H1 (cell line): ENCODE results near the gene GAR1. TPM values are rescaled to one million over a fixed set of nuclear protein-coding genes. Genes with fewer than 3 reads are reported as not detected.

Source experiments
- CTCF ChIA-PET: fragments of 300-600 bp; sonication (Branson Sonifier 250); formaldehyde crosslinking; loops from one replicate; lab custom pipeline; 2021; ENCODE audit not compliant: partially characterized antibody; lab: Charles Lee
- POLR2A ChIA-PET: fragments of 300-600 bp; sonication (Branson Sonifier 250); formaldehyde crosslinking; loops from one replicate; lab custom pipeline; 2021; ENCODE audit warnings: inconsistent platforms; ENCODE audit not compliant: partially characterized antibody; lab: Charles Lee
- DNase-seq, 2 experiments: peaks; one replicate each; pipeline versions ENCODE4 v3.0.0 to v3.0.0-alpha.2; 2010 to 2022; ENCODE audit warnings: low spot score in 2 of 2, low read depth in 1 of 2, mixed read lengths in 1 of 2
- FAIRE-seq: peaks from 2 replicates; lab custom pipeline; 2011; peaks lifted over from hg19 to GRCh38; lab: Jason Lieb, UNC
- H2AFZ ChIP-seq: 2 replicates; pipeline ENCODE4 v1.8.1; 2012; ENCODE audit warnings: low read length, inconsistent platforms
- H2AK5ac ChIP-seq: 2 replicates; pipeline ENCODE4 v1.6.1; 2013; ENCODE audit warnings: low read depth, low read length
- H2BK120ac ChIP-seq: replicated peaks from 2 replicates; pipeline ENCODE3; 2013; ENCODE audit warnings: low read depth, low read length, inconsistent platforms
- H2BK12ac ChIP-seq: 2 replicates; pipeline ENCODE4 v1.6.1; 2013; ENCODE audit warnings: low read depth, low read length
- H2BK15ac ChIP-seq: 2 replicates; pipeline ENCODE4 v1.6.1; 2013; ENCODE audit warnings: low read length
- H2BK20ac ChIP-seq: 2 replicates; pipeline ENCODE4 v1.6.1; 2013; ENCODE audit warnings: low read length
- H2BK5ac ChIP-seq: 2 replicates; pipeline ENCODE4 v1.6.1; 2013; ENCODE audit warnings: low read depth, low read length
- H3K14ac ChIP-seq: 2 replicates; pipeline ENCODE4 v1.6.1; 2013; ENCODE audit warnings: inconsistent platforms; ENCODE audit not compliant: insufficient read length
- H3K18ac ChIP-seq: 2 replicates; pipeline ENCODE4 v1.6.1; 2013; ENCODE audit warnings: low read length; ENCODE audit errors: extremely low read depth
- H3K23ac ChIP-seq: 2 replicates; pipeline ENCODE4 v1.6.1; 2013; ENCODE audit warnings: inconsistent platforms; ENCODE audit not compliant: insufficient read length
- H3K23me2 ChIP-seq: 2 replicates; pipeline ENCODE4 v1.6.1; 2013; ENCODE audit warnings: low read depth, low read length
- H3K27ac ChIP-seq: 2 replicates; pipeline ENCODE4 v1.6.1; 2011; ENCODE audit warnings: low read depth, low read length, inconsistent platforms
- H3K27me3 ChIP-seq, 4 experiments: replicated peaks in 1 of 4; 1 replicate in 1 of 4; 2 replicates in 3 of 4; pipeline versions ENCODE4 v1.6.1 to v1.8.1; 2011 to 2013; ENCODE audit warnings: low read length in 3 of 4, mild to moderate bottlenecking in 3 of 4, inconsistent platforms in 2 of 4, mixed read lengths in 2 of 4, moderate library complexity in 1 of 4; ENCODE audit not compliant: control insufficient read depth in 3 of 4, insufficient read depth in 3 of 4; ENCODE audit errors: extremely low read depth in 1 of 4
- H3K36me3 ChIP-seq, 4 experiments: 2 replicates each; pipeline versions ENCODE4 v1.6.1 to v1.8.1; 2011 to 2013; ENCODE audit warnings: mild to moderate bottlenecking in 4 of 4, low read length in 3 of 4, moderate library complexity in 2 of 4, control low read depth in 1 of 4, inconsistent platforms in 1 of 4; ENCODE audit not compliant: insufficient read depth in 4 of 4, control insufficient read depth in 2 of 4
- H3K4ac ChIP-seq: replicated peaks from 2 replicates; pipeline ENCODE3; 2013; ENCODE audit warnings: low read length, low read depth, mixed read lengths, inconsistent platforms; ENCODE audit not compliant: insufficient read length
- H3K4me1 ChIP-seq, 4 experiments: replicated peaks in 1 of 4; 1 replicate in 1 of 4; 2 replicates in 3 of 4; pipeline versions ENCODE4 v1.6.1 to v1.8.1; 2011 to 2013; ENCODE audit warnings: low read length in 3 of 4, inconsistent platforms in 2 of 4, mixed read lengths in 1 of 4; ENCODE audit not compliant: insufficient read depth in 4 of 4, control insufficient read depth in 3 of 4
- H3K4me2 ChIP-seq, 2 experiments: 2 replicates each; pipeline versions ENCODE4 v1.6.1 to v1.8.1; 2011 to 2013; ENCODE audit warnings: low read depth in 2 of 2, low read length in 2 of 2, control low read depth in 1 of 2, inconsistent platforms in 1 of 2, mild to moderate bottlenecking in 1 of 2; ENCODE audit not compliant: insufficient read depth in 1 of 2
- H3K4me3 ChIP-seq, 4 experiments: fragments of 200-600, 300-600 bp in 1 of 4; sonication (generic), shearing (Covaris generic), sonication (Bioruptor Twin) in 1 of 4; 2 replicates each; pipeline versions ENCODE4 v1.5.1 to v1.8.1; 2011 to 2016; ENCODE audit warnings: low read length in 4 of 4, low read depth in 3 of 4, control low read depth in 2 of 4, inconsistent platforms in 2 of 4, mild to moderate bottlenecking in 2 of 4, mixed read lengths in 1 of 4, moderate library complexity in 1 of 4; ENCODE audit not compliant: insufficient read depth in 2 of 4; ENCODE audit errors: extremely low read depth in 1 of 4
- H3K56ac ChIP-seq: replicated peaks from 2 replicates; pipeline ENCODE3; 2013; ENCODE audit warnings: low read depth, mild to moderate bottlenecking, mixed read lengths, low read length, inconsistent platforms; ENCODE audit not compliant: insufficient read length
- H3K79me1 ChIP-seq: 2 replicates; pipeline ENCODE4 v1.6.1; 2013; ENCODE audit warnings: low read depth, low read length, control low read depth
- H3K79me2 ChIP-seq, 2 experiments: 2 replicates each; pipeline versions ENCODE4 v1.6.1 to v1.8.1; 2012 to 2013; ENCODE audit warnings: low read length in 2 of 2, mild to moderate bottlenecking in 2 of 2, inconsistent platforms in 1 of 2; ENCODE audit not compliant: insufficient read depth in 2 of 2, control insufficient read depth in 1 of 2
- H3K9ac ChIP-seq, 4 experiments: replicated peaks in 1 of 4; 1 replicate in 1 of 4; 2 replicates in 3 of 4; pipeline versions ENCODE4 v1.6.1 to v1.8.1; 2011 to 2013; ENCODE audit warnings: low read depth in 3 of 4, low read length in 3 of 4, control low read depth in 2 of 4, mild to moderate bottlenecking in 2 of 4, moderate library complexity in 2 of 4, inconsistent platforms in 1 of 4; ENCODE audit errors: extremely low read depth in 1 of 4
- H3K9me3 ChIP-seq, 2 experiments: 2 replicates each; pipeline versions ENCODE4 v1.6.1 to v1.8.1; 2012 to 2013; ENCODE audit warnings: mild to moderate bottlenecking in 2 of 2, moderate library complexity in 2 of 2, control low read depth in 1 of 2, inconsistent platforms in 1 of 2, low read depth in 1 of 2, low read length in 1 of 2, mixed read lengths in 1 of 2; ENCODE audit not compliant: insufficient read depth in 2 of 2
- H4K20me1 ChIP-seq, 2 experiments: replicated peaks in 1 of 2; 2 replicates each; pipeline versions ENCODE3 to v1.8.1; 2011 to 2013; ENCODE audit warnings: inconsistent platforms in 2 of 2, low read length in 2 of 2, mild to moderate bottlenecking in 1 of 2; ENCODE audit not compliant: insufficient read depth in 2 of 2, control insufficient read depth in 1 of 2
- H4K5ac ChIP-seq: 2 replicates; pipeline ENCODE4 v1.6.1; 2013; ENCODE audit warnings: low read length, low read depth, mixed read lengths, inconsistent platforms; ENCODE audit not compliant: insufficient read length
- H4K8ac ChIP-seq: 2 replicates; pipeline ENCODE4 v1.8.0; 2013; ENCODE audit warnings: mild to moderate bottlenecking, moderate library complexity, low read length, inconsistent platforms; ENCODE audit not compliant: insufficient read depth; ENCODE audit errors: extremely low read depth
- H4K91ac ChIP-seq: replicated peaks from 2 replicates; pipeline ENCODE3; 2013; ENCODE audit warnings: low read length, mixed read lengths, inconsistent platforms; ENCODE audit not compliant: insufficient read length
- BCL11A ChIP-seq, 2 experiments: IDR thresholded peaks; one replicate each; pipeline ENCODE4 v1.6.1; 2011; ENCODE audit warnings: low read depth in 2 of 2, low read length in 2 of 2, mild to moderate bottlenecking in 2 of 2
- CBX8 ChIP-seq: fragments of 300-800, 300-1000 bp; sonication (generic); IDR thresholded peaks from 2 replicates; pipeline ENCODE4 v1.7.1; 2016; ENCODE audit warnings: low read depth, low read length, borderline replicate concordance
- CEBPB ChIP-seq: IDR thresholded peaks from 2 replicates; pipeline ENCODE4 v1.6.1; 2012; ENCODE audit warnings: low read depth, low read length
- CTBP2 ChIP-seq: IDR thresholded peaks from 2 replicates; pipeline ENCODE4 v1.7.0; 2011; ENCODE audit warnings: borderline replicate concordance, mild to moderate bottlenecking, moderate library complexity, mixed read lengths, low read length; ENCODE audit not compliant: insufficient read depth, insufficient read length
- EGR1 ChIP-seq: IDR thresholded peaks from 2 replicates; pipeline ENCODE4 v1.6.1; 2011; ENCODE audit warnings: low read depth, low read length, borderline replicate concordance
- FOSL1 ChIP-seq: IDR thresholded peaks from 2 replicates; pipeline ENCODE4 v1.6.1; 2011; ENCODE audit warnings: mild to moderate bottlenecking, low read depth, low read length, moderate library complexity; ENCODE audit not compliant: insufficient read depth
- HDAC6 ChIP-seq: IDR thresholded peaks from one replicate; pipeline ENCODE4 v1.7.1; 2012; ENCODE audit warnings: low read depth, mild to moderate bottlenecking, inconsistent platforms, low read length, moderate library complexity
- JUN ChIP-seq: IDR thresholded peaks from 2 replicates; pipeline ENCODE4 v1.6.1; 2011; ENCODE audit warnings: low read depth, mild to moderate bottlenecking, improper control_type of control experiment, low read length
- JUND ChIP-seq: IDR thresholded peaks from 2 replicates; pipeline ENCODE4 v1.6.1; 2011; ENCODE audit warnings: mild to moderate bottlenecking, improper control_type of control experiment, low read length
- KDM4A ChIP-seq: IDR thresholded peaks from one replicate; pipeline ENCODE4 v1.7.1; 2012; ENCODE audit warnings: low read depth, mild to moderate bottlenecking, moderate library complexity, low read length, inconsistent platforms; ENCODE audit not compliant: severe bottlenecking
- MAFK ChIP-seq: IDR thresholded peaks from 2 replicates; pipeline ENCODE4 v1.6.1; 2012; ENCODE audit warnings: low read depth, mild to moderate bottlenecking, improper control_type of control experiment, low read length
- RBBP5 ChIP-seq: IDR thresholded peaks from 2 replicates; pipeline ENCODE4 v1.7.1; 2012; ENCODE audit warnings: low read depth, mild to moderate bottlenecking, inconsistent platforms, low read length, moderate library complexity, borderline replicate concordance
- WGBS, 2 experiments: shearing (Covaris generic) in 1 of 2; methylation state at CpG; one replicate each; pipeline versions ENCODE4 v1.1.6 to v1.1.7; 2013 to 2015; ENCODE audit warnings: low lambda C conversion rate in 2 of 2, mixed read lengths in 2 of 2, inconsistent platforms in 1 of 2, low coverage in 1 of 2, missing lambda C conversion rate in 1 of 2; ENCODE audit not compliant: insufficient replicate concordance in 2 of 2, insufficient coverage in 1 of 2, insufficient read length in 1 of 2; ENCODE audit errors: extremely low coverage in 1 of 2, missing lambda C conversion rate in 1 of 2; 5-methylcytosine and 5-hydroxymethylcytosine counted together
- polyA plus RNA-seq, 7 experiments: library from polyadenylated mRNA; depleted of rRNA in 3 of 7; stranded (reverse) in 5 of 7; unstranded in 2 of 7; fragments of >200 nt in 5 of 7; fragments of 200-250 nt in 2 of 7; gene quantifications; 1 replicate in 5 of 7; 2 replicates in 1 of 7; 4 replicates in 1 of 7; pipeline versions ENCODE4 v1.2.1 to v1.2.3, GENCODE V29; 2011 to 2013; ENCODE audit warnings: missing spikeins in 2 of 7, mixed read lengths in 2 of 7
- total RNA-seq: library from RNA; stranded (reverse); fragmentation: NEBNext Ultra II Directional; extraction: Animal tissue kit (Norgen Biotek cat#: 25700); gene quantifications from 2 replicates; pipeline ENCODE4 v1.2.1, GENCODE V29; 2021
- TF ChIP-seq, protein P1 (sequence below): IDR thresholded peaks from 2 replicates; pipeline ENCODE4 v1.6.1; 2012; ENCODE audit warnings: inconsistent platforms
- TF ChIP-seq, protein P2 (sequence below): IDR thresholded peaks from 2 replicates; pipeline ENCODE4 v1.6.1; 2011; ENCODE audit warnings: low read length, improper control_type of control experiment

GAR1 gene
- total and polyA plus RNA-seq, 2 of the 8 experiments (the other 6 are each of a cell fraction or from before 2014, with no cell fraction given): 14.5 to 37.5 TPM

GRCh38 chr4:109848501-109848900, 32.9 kb downstream of the GAR1 start:
- no peaks in the 10 kb centered on the region for H3K36me3 ChIP-seq
- no peak overlapping the region for H2BK15ac ChIP-seq
- no peak overlapping the region for H2BK120ac ChIP-seq
- H3K4me2 ChIP-seq: no peak overlapping the region
- no peak overlapping the region for H3K4ac ChIP-seq
- H3K4me1 ChIP-seq: no peaks in the 10 kb centered on the region
- H3K18ac ChIP-seq: no peak overlapping the region
- H2AFZ ChIP-seq: no peak overlapping the region
- H4K91ac ChIP-seq: no peak overlapping the region
- no peaks in the 10 kb centered on the region for H3K27me3 ChIP-seq
- no peak overlapping the region for H3K27ac ChIP-seq
- no peaks in the 10 kb centered on the region for H3K23me2 ChIP-seq
- DNase-seq: no peak
- no peaks in the 10 kb centered on the region for H4K20me1 ChIP-seq
- no peak overlapping the region for H3K23ac ChIP-seq
- no peak overlapping the region for H2BK20ac ChIP-seq
- no peak overlapping the region for H4K8ac ChIP-seq
- no peaks in the 10 kb centered on the region for H3K79me2 ChIP-seq
- no peak overlapping the region for H3K4me3 ChIP-seq
- H3K79me1 ChIP-seq: no peaks in the 10 kb centered on the region
- H2BK5ac ChIP-seq: no peak overlapping the region
- H3K9me3 ChIP-seq: no peaks in the 10 kb centered on the region
- FAIRE-seq: no peak
- no peak overlapping the region for H3K14ac ChIP-seq
- WGBS, 2 experiments: 80% methylated on average over 2 of the region's 2 CpGs; no CpG with 5 or more reads in 1 of the 2 experiments
- H2BK12ac ChIP-seq: no peak overlapping the region
- no peak overlapping the region for H3K56ac ChIP-seq
- H4K5ac ChIP-seq: no peak overlapping the region
- H3K9ac ChIP-seq: no peak overlapping the region
- ChIA-PET CTCF (interaction anchor here (0.7 kb wide), 1 partner anchor 39 kb away, joined by 3 read pairs; no protein-coding TSS in a partner anchor), POLR2A (no interaction called here)
- H2AK5ac ChIP-seq: no peak overlapping the region
- no peak for TF ChIP-seq EGR1
- no peak for TF ChIP-seq HDAC6
- no peak for TF ChIP-seq CTBP2
- TF ChIP-seq FOSL1: no peak
- no peak for TF ChIP-seq BCL11A (IDR thresholded peaks at IDR 0.05; ENCODE audit: low read depth in 2 of 2, low read length in 2 of 2)
- no peak for TF ChIP-seq CEBPB
- TF ChIP-seq CBX8: no peak
- TF ChIP-seq, protein P1, sequence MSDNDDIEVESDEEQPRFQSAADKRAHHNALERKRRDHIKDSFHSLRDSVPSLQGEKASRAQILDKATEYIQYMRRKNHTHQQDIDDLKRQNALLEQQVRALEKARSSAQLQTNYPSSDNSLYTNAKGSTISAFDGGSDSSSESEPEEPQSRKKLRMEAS: no peak
- no peak for TF ChIP-seq RBBP5
- no peak for TF ChIP-seq MAFK
- TF ChIP-seq KDM4A: no peak
- no peak for TF ChIP-seq JUND
- no peak for TF ChIP-seq JUN
- TF ChIP-seq, protein P2, sequence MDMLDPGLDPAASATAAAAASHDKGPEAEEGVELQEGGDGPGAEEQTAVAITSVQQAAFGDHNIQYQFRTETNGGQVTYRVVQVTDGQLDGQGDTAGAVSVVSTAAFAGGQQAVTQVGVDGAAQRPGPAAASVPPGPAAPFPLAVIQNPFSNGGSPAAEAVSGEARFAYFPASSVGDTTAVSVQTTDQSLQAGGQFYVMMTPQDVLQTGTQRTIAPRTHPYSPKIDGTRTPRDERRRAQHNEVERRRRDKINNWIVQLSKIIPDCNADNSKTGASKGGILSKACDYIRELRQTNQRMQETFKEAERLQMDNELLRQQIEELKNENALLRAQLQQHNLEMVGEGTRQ: no peak
